ENCODE measurements around the gene PPM1L.
A peak's percentile ranks its signal among the peaks of the same experiment; 100 is the strongest.
"Not testable (repeated sequence)": the region's sequence is repeated elsewhere in the genome, so short reads cannot be mapped to it uniquely, and the experiment has no call there.

The PPM1L gene

GRCh38 chr3:160992712-160993111 is 236.7 kb downstream of the PPM1L start:
- no peak for DNase-seq

DNA sequence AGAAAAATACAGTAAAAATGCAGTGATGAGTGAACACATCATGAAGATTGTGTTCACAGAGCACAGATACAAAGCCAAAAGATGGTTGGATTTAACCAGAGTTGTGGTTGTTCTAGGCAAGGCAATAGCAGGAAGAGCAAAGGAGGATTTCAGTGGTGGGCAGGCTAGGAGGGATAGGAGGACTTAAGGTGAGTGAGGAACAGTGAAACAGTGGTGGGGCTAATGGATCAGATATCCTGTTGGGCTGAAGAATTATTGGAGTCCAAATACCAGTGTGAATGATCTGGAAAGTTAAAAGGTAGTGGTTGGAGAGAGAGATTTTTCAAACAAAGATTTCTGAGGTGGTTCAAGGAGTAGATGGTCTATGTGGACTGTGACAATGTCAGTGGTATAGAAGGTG is 240.8 kb downstream of the PPM1L start:
- DNase-seq = no peak

DNA sequence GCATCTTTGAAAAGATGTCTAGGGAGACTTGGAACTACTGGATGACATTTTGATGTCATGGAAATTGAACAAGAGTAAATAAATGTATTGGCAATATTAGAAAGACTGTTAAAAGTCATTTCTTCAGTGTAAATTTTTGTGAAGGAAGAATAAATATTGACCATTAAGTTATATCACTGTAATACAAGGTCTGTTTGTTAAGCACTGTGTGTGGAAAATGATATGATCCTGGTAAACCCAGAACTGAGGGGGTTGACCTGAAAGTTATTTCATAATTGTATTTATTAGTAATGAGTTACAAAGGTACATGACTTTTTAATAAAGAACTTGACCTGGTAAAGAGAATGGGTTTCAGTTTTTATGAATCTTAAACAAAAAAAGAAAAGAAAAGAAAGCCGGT is 242.6 kb downstream of the PPM1L start:
- DNase-seq = no peak

- no peak for DNase-seq
Measured at GRCh38 chr3:160999274-160999673, 243.2 kb downstream of the PPM1L start.

- DNase-seq = no peak
Measured at GRCh38 chr3:161008086-161008485, 252.1 kb downstream of the PPM1L start.

- not testable (repeated sequence) for DNase-seq
Measured at GRCh38 chr3:161010151-161010550, 254.1 kb downstream of the PPM1L start.

GRCh38 chr3:161014843-161015749 is 259.1 kb downstream of the PPM1L start:
- DNase-seq = peak; percentile 59

- no peak for DNase-seq
Measured at GRCh38 chr3:161016417-161017313, 260.6 kb downstream of the PPM1L start.

- no peak for DNase-seq
Measured at GRCh38 chr3:161017971-161018370, 261.9 kb downstream of the PPM1L start.

- DNase-seq = no peak
Measured at GRCh38 chr3:161020256-161020655, 264.2 kb downstream of the PPM1L start.

- no peak for DNase-seq
Measured at GRCh38 chr3:161025911-161026310, 269.9 kb downstream of the PPM1L start.

- no peak for DNase-seq
Measured at GRCh38 chr3:161026612-161027510, 270.8 kb downstream of the PPM1L start.

DNA sequence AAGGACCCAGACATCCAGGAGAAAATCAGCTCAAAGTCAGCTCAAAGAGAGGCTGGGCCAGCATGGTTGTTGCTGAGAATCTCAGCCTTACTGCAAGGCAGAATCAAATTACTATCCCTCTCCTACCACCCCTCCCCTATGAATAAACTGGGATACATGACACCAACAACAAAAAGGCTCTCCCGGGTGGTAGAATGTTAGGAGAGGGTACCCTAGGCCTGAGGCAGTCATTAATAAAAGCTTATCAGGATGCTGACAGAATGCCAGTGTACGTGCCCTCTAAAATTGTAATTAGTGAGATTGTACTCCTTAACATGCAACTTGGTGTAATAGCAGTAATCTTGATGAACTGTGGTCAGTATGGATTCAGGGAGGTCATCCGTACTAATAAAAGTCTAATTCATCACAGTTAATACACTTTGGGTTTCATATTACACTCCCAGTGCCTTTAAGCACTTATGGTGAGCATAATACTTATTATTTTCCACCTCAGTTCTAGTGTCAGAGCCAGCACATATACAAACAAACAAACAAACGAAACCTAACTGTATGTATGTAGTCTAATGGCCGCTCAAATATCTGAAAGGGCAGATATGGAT is 272.6 kb downstream of the PPM1L start:
- DNase-seq = no peak

DNA sequence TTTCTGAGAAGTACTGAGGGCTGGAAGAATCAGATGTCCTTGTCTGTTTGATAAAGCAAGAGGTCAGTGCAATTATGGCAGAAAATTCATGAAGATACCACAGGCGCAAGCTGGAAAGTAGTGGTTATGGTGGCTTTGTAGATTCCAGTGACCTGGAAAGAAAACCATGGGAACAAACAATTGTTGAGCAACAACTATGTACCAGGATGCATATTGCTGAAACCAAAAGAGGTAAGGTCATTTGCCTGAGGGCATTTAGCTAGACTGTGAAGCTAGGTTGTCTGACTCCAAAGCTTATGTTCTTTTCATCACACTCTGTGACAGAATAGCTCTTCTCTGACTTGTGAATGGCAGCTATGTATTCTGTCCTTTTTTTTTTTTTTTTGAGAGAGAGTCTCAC is 275.1 kb downstream of the PPM1L start:
- DNase-seq = no peak

DNA sequence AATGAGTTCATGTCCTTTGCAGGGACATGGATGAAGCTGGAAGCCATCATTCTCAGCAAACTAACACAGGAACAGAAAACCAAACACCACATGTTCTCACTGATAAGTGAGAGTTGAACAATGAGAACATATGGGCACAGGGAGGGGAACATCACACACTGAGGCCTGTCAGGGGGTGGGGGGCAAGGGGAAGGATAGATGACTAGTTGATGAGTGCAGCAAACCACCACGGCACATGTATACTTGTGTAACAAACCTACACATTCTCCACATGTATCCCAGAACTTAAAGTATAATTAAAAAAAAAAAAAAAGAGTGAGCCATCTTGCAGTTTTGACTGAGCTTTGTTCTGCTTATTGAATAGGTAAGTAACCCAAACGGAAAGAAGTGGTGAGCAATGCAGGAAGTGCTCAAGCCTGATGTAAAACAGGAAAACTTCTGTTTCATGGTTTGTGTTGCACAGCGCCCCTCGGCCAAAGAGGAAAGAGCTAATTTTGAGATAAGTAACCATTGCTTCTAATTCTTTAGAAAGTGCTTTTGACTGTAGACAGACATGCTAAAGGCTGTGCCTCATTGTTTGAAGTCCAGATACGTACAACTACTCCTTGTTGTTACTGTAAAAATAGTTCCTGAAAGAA is 279.0 kb downstream of the PPM1L start:
- not testable (repeated sequence) for DNase-seq

DNA sequence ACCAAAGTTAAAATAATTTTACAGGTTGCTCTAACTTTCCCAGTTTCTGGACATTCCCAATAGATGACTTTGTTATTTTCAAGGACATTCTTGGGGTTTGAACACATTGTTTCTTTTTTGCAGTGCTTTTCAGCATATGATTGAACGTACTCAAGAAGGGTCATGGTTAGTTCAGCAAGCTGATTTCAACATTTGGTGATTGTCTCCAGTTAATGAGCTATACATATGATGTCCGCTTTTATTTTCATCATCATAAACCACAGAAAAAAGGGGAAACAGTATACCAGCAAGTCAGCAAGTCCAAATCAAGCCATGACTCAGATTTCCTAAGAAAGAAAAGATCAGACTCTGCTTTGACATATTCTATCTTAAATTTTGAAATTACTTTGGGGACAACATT is 279.7 kb downstream of the PPM1L start:
- no peak for DNase-seq

DNA sequence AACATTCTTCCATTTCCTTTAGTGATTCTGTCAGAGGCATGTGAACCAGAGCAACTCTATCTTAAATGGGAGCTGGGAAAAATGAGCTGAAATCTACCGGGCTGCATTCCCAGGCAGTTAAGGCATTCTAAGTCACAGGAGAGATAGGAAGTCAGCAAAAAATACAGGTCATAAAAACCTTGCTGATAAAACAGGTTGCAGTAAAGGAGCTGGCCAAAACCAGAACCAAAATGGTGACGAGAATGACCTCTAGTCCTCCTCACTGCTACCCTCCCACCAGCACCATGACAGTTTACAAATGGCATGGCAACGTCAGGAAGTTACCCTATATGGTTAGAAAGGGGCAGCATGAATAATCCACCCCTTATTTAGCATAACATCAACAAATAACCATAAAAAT is 282.7 kb downstream of the PPM1L start:
- no peak for DNase-seq

DNA sequence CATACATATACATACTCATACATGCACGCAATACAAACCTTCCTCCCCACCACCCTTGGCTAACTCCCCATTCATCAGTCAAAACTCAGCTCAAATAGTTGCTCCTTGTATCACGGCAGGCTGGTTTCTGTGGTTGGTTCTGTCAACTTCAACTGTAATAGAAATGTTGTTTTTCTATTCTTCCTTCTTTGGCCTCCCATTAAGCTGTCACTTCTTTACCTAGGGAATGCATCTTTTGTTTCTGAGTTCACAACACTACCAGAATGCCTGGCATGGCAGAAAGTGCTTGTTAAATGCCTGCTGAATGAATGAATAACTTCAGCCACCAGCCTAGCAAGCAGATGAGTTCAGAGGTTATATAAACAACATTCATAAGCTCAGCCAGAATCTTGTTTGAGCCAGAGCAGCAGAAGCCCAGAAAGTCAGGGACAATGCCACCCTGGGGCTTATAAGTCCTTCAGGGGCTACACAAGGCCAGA is 286.0 kb downstream of the PPM1L start:
- no peak for DNase-seq

DNA sequence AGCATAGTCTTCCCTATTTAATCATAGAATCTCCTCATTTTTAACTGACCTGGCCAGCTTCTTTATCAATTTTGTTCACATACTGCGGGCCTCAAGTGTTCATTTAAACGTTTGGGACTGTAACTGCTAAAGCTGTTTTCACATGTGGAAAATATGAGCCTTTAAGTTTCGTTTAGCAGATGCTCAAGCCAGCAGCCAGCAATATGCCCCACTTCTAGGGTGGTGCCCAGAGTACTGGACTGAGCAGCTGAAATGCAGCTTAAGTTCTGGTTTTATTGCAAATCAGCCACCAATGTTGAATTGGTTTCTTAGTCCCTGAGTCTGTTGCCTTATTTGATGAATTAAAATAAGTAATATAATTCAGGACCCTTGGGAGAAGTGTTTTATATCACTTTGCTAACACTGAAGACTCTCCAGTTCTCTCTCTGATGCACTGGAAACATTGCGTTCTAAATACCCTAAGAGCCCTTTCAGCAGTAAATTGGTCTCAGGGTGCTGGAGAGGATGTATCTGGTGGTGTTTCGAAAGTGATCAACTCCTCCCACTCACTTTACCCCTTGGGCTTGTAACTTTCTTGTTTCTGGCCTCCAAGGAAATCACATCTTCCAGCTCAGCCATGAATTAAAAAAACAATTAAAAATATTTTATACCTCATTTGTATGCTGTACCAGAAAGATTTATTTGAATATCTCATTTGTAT is 287.5 kb downstream of the PPM1L start:
- DNase-seq = no peak

- no peak for DNase-seq
Measured at GRCh38 chr3:161049683-161050248, 293.7 kb downstream of the PPM1L start.

- DNase-seq = no peak
Measured at GRCh38 chr3:161050935-161051334, 294.9 kb downstream of the PPM1L start.

All from NCI-H774 (cell line).